GM12873 (cell line): Measurements from ENCODE around the gene LMTK3.

Experiments
- CTCF ChIP-seq: IDR thresholded peaks from 2 replicates; pipeline ENCODE4 v1.5.1; 2012; ENCODE audit warnings: low read depth, mild to moderate bottlenecking, moderate library complexity, low read length, control low read depth; ENCODE audit not compliant: insufficient read depth; ENCODE audit errors: missing control alignments

Gene LMTK3

DNA sequence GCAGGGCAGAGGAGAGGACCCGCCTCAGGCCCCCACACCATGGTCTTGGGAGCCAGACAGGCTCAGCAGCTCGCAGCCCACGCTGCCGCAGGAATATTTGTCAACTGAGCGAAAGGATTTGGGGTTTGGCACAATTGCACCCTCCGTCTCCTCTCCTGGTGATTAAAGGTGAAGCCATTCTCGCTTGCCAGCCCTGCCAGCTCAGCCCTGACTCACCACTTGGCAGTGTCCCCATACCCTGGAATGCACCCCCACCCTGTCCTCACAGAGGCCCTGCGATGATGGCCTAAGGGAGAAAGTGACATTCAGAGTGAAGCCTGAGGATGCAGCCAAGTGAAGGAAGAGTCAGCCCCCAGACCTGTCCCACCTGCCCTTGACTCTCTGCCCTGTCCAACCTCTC, 23.7 kb downstream of the LMTK3 start:
- TF ChIP-seq CTCF, result no peak

- TF ChIP-seq CTCF, result no peak
Observed at GRCh38 chr19:48487544-48487943, 24.1 kb downstream of the LMTK3 start.

- TF ChIP-seq CTCF, result no peak
Observed at GRCh38 chr19:48484931-48485612, 26.6 kb downstream of the LMTK3 start.

DNA sequence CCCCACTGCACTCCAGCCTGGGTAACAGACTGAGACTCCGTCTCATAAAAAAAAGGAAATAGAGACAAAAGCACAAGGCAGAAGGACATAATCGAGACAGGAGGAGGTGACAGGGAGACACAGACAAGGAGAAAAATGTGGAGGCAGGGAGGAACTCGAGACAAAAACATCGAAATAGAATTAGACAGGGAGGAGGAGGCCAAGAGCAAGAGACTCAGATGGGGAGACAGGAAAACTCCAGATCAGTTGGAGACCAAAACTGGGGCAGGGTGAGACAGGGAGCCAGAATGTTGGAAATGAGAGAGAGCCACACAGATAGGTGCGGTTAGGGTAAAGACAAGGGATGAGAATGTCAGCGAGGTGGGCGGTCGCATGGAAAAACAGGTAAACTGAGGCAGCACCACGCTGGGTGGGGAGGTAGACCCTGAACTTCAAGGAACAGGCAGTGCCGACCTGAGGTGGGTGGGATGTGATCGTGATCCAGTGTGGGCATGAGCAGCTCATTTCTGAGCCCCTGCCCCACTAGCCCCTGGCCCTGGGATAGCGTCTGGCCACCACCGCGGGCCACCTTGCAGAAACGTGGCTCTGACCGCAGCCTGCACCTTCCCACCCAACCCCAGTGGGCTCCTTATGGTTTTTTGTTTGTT, 27.3 kb downstream of the LMTK3 start:
- TF ChIP-seq CTCF, result no peak

DNA sequence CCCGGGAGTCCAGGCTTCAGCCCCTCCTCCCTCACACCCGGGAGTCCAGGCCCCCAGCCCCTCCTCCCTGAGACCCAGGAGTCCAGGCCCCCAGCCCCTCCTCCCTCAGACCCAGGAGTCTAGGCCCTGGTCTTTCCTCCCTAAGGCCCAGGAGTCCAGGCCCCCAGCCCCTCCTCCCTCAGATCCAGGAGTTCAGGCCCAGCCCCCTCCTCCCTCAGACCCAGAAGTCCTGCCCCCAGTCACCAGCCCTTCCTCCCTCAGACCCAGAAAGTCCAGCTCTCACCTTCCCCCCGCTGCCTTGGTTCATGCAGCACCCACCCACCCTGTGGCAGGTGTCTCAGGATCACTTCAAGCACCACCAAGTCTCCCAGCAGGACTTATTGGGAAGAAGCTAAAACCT, 28.3 kb downstream of the LMTK3 start:
- no peak for TF ChIP-seq CTCF

- no peak for TF ChIP-seq CTCF
Observed at GRCh38 chr19:48481846-48482639, 29.6 kb downstream of the LMTK3 start.
